DMS153 treated with DMSO at 0.1 percent for 48 hours (cell line): Measurements from ENCODE around the gene RSPH1.
A peak's percentile ranks its signal among the peaks of the same experiment; 100 is the strongest.

Source experiments
- DNase-seq: peaks from one replicate; lab custom pipeline; 2025; ENCODE audit not compliant: unreplicated experiment; lab: John Stamatoyannopoulos, UW

Gene RSPH1

DNA sequence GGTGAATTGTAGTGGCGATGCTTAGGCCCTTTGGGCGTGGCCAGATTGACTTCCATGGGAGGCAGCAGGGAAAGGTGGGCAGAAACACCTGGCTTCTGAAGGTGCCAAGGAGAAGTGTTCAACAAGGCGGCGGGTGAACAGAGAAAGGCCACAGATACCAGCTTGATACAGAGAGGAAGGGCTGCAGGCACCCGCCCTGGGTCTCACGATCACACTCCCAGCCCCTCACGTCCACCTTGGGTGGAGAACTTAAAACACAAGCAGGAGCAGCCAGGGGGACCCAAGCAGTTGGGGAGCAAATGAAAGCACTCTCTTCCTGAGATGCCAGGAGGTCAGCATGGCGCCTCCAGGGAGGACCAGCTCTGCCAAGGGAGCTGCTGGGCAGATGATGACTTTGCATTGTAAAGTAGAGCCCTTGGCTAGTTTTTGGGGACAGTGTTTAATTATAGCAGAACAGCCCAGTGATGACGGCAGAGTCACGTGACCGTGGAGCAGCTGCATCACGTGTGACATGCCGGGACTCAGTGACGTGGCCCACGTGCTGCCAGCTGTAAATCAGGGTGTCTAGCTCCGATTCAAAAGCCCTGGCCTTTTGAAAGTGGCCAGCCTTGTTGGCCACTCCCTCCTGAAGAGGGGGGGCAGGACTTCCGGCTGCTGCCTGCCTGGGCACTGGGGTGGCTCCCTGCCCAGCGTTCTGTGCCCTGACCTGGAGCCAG lies 36.6 kb upstream of the RSPH1 start:
- peak; percentile 28 for DNase-seq

DNA sequence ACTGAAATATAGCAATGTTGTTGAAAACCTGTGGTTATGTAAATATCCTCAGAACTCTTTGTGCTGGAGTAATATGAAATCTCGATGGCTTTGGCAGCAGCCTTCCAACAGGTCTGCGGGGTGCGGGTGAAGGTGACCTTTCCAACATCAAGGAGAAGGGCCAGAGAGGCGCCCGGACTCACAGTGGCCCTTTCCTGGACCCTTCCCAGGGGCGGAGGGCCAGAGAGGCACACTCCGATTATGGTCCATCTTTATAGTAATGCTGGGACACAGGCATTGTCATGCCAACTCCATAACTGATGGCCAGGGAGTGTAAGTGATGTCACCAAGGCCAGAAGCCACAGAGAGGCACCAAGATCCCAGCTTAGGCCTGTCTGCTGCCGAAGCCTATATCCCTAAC lies 35.7 kb upstream of the RSPH1 start:
- no peak for DNase-seq

DNA sequence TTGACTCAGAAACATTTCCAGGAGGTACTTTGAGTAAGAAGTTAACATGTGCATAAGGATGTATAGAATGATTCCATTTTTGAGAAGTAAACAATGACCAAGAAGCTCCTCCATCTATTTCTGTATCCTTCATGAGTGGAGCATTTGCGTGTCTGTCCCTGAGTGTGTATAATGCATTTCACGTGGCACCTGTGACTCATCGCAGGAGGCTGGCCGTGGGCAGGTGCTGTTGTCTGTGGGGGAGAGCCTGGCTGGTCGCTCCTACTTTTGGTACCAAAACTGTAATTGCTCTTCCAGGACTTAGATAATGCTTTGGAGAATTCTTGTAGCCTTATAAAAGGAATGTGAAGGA lies 34.1 kb upstream of the RSPH1 start:
- DNase-seq, result no peak

DNA sequence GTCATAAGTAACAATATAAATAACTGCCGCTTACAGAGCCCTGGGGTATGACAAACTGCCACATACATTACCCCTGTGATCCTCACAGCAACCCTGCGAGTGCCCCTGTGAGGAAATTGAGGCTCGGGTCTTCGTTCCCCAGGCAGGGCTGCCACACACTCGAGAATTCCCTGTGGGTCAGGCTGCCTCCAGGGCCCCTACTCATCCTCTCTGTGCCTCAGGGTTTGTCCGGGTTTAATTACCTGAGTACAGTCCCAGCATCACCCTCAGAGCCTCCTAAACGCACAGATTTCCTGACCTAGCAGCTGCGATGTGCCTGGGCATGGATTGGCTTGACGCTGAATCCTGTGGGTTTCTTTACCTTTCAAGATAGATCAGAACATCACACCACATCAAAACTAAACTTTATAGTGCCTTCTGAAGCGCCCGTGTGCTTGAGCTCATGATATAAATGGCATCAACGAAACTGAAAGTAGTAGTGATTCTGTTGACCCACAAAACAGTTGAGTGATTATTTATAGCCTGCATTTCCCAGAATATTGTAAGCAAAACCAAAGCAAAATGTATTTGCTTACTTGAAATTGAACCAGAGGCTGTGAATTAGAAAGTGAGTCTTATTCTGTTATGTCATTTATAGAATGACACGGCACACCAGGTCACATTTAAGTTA lies 31.6 kb upstream of the RSPH1 start:
- no peak for DNase-seq

DNA sequence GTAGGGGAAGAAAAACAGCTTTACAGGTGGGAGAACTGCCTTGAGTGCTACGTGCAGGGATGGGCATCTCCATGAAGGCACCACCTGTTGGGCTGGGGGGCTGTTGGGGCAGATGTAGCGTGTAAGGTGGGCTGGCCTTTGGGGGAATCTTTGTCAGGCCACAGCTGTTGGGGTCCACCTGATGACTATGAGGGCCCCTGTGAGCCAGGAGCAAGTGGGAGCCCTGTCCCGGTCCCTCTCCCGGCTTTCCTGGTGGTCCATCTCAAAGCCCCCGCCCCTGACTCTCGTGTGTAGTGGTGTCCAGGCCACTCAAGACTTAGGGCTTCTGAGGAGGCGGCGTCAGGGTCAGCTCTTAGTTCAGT lies 31.1 kb upstream of the RSPH1 start:
- no peak for DNase-seq

DNA sequence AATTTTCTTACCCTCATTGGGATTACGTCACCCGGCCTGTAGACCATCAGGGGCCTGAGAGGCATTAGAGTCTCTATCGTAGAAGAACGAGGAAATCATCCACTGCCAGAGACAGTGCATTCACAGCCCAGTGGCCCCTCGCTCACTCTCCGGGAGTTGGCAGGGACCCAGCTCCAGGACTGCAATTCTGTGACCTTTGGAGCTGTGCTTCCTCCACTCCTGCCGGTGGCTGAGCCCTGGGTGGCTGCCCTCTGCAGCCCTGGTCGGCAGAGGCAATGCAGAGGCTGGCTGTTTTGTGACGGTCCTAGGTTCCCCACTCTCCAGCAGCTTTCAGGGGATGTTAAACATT lies 30.3 kb upstream of the RSPH1 start:
- peak; percentile 39 for DNase-seq

DNA sequence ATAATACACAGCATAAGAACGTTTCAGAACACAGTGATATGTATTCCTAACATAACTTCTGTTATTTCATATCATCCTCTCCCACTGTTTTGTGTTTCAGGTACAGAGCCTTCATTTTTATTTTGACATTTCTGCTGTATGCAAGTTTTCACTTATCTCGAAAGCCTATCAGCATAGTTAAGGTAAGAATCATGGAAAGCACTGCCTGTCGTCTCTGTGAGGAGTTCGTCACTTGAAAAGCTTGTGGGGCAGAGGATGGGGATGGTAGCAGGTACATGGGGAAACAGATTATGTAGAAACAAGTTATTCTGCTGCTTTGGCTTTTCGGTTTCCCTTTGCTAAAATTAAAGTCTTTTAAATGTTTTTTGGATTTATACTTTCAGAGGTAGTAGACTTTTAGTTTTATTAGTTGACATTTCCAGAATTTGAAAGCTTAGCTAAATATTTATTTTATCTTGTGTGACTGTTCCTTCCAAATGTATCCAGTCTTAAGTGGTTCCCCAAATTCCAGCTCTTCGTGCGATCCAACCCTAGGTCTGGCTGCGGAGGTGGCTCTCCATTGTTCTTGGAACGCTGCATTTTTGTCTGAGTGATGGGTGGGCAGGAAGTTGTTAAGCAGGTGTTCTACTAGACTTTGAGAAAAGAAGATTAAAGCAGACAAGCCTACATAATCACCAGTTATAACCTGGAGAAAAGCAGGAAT lies 29.8 kb upstream of the RSPH1 start:
- DNase-seq, result no peak

DNA sequence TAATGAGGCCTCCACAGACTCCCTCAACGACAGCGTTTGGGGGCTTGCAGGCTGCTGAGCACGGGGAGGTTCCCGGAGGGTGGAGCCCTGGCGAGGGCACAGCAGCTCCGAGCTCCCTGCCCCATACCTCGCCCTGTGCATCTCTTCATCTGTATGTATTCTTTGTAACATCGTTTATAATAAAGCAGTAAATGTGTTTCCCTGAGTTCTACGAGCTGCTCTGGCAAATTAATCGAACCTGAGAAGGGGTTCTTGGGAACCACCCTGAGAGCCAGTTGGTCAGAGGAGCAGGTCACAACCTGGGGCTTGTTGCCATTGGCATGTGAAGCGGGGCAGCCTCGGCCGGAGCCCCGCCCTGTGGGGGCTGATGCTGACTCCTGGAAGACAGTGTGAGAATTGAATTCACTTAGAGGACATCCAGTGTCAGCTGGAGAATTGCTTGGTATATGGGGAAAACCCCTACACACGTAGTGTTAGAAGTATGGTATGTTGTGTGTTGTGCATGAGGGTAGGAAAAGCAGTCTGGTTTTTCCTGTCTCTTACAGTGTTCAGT lies 29.1 kb upstream of the RSPH1 start:
- peak; percentile 80 for DNase-seq

DNA sequence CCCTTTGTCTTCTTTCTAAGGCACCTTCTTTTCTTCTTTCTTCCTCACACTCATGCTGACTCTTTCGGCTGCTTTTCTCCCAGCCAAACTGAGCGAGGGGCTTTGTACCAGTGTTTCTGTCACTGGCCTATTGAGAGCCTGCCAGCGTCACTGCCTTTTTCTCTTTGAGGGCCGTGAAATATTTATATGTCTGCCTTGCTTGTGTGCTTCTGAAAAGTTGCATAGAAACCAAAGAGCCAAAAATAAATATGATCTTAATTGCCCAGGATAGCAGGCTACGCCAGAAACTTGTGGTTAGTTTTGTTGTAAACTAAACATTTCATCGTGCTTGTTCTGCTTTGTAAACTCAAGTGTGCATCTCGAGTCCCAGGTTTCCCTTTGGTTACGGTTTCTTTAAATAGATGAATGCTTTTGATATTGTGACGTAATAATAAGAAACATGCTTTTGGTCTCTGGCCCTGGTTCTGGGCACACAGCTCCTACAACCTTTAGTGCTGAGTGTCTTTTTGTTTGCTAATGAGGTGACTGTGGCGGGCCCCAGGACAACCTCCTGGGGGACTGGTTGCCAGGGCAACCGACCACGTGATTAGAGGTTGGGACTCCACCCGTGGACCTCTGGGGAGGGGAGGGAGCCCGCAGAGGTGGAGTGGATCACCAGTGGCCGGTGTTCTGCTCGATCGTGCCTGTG lies 28.5 kb upstream of the RSPH1 start:
- peak; percentile 88 for DNase-seq

DNA sequence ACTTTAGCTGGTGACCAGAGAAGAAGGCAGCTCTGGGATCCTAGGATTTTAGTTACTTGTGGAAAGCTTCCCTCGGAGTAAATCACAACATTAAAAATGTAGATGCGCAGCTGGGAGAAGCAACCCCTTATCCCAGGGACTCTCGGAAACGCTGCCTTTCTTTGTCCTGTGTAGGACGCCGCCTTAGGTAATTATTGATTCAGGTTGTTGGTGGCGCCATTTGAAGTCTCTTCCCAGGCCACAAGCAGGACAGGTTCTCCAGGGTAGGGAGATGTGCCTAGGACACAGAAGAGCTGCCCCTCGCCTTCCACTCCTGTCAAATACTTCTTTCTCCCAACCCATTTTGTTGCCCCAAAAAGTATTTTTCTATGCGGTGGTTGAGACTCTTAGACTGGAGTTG lies 27.9 kb upstream of the RSPH1 start:
- DNase-seq, result peak; percentile 53

DNA sequence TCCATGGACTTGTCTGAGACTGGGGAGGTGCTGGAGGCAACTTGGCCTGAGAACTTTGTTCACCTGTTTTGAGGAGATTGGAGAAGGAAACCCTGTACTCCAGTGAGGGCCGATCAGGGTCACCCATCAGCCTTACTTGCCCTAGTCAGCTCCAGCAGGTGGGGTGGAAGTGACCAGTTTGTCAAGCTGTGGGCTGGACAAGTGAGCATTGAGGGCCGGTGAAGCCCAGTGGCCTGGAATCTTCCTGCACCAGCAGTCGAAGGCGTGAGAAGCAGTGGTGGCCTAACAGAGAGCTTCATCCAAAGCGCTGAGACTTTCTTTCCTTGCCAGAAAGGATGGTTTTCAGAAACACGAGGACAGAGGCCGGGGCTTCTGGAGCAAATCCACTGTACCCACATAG lies 27.2 kb upstream of the RSPH1 start:
- no peak for DNase-seq

DNA sequence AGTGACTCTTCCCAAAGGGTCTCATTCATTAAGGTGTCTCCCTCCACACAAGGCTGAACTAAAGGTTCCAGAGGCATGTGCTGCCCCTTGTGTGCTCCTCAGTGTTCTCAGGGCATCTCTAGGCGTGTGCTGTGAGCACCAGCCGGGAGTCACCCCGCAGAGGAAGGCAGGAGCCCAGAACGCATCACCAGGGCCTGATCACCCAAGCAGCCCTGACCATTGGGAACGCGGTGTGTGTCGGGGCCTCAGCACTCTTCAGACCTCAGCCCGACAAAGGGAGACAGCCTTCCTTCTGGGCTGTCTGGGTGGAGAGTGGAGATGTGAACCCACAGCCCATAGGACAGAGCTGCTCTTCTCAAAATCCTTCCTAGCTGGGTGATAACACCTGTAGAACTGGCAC lies 26.7 kb upstream of the RSPH1 start:
- DNase-seq, result no peak

DNA sequence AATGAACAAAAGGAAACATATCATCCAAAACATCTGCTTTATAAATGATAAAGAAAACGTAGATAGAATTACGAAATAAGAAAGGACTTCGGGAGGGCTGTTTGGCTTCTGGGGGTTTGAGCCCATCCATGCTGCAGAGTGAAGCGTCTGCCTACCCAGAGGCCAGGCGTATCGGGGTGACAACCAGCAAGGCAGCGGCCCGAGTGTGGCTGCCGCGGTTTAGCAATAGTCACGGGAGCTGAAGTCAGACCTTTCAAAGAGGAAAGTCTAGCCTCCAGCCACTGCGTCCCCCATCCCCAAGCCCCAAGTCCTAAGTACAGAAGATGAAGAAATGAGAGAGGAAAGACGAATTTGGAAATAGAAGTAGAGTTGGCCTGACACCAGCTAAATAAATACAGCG lies 26.2 kb upstream of the RSPH1 start:
- no peak for DNase-seq

DNA sequence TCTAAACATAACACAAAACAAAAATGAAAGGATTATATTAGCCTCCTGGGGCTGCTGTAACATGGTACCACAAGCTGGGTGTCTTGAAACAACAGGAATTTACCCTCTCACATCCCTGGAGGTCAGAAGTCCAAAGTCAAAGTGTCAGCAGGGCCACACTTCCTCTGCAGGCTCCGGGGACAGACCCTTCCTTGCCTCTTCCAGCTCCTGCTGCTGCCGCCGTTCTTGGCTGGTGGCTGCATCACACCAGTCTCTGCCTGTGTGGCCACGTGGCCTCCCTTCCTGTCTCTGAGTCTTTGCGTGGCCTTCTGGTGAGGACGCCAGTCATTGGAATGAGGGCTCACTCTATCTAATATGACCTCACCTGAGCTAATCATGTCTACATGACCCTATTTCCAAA lies 25.8 kb upstream of the RSPH1 start:
- DNase-seq, result no peak

DNA sequence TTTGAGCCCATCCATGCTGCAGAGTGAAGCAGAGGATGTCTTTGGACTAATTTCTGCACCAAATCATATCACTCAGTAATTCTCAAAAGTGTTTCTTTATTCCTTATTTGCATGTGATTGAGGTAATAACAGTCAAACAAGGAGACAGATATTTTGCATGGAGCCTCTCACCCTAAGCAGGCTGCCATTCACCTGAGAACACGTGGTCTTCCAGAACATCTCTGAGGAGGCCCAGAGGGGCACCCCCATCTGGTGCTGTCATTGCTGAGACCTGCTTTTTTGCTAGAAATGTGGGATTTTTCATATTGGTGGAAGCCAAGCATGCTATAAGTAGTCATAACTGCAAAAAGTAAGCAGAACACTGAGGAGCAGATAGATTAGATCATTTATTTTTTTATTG lies 25.4 kb upstream of the RSPH1 start:
- no peak for DNase-seq

DNA sequence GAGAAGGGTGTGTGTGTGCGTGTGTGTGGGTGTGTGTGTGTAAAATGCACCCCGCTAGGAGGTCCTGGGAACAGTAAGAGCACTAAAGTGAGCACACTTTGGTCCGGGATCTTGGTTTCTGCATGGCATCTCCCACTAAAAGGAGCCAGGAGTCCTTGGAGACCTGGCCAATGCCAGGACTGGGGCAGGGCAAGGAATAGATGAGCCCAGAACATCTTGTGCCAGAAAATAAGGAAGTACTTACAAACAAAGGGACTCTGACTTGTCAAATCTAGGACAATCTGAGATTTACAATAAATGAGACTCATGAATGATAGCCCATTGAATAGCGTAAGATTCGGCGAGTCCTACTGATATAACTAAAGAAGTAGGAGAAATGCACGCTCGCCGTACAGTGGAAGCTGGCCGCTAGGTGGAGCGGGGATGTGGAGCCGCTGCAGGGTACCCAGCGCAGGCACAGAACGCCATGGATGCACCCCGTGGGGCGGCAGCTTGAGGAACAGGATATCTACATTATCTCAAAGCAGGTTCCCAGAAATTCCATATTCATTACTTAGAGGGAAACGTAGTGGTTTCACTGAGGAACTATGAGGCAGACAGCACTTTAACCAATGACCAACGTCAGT lies 24.7 kb upstream of the RSPH1 start:
- DNase-seq, result no peak

DNA sequence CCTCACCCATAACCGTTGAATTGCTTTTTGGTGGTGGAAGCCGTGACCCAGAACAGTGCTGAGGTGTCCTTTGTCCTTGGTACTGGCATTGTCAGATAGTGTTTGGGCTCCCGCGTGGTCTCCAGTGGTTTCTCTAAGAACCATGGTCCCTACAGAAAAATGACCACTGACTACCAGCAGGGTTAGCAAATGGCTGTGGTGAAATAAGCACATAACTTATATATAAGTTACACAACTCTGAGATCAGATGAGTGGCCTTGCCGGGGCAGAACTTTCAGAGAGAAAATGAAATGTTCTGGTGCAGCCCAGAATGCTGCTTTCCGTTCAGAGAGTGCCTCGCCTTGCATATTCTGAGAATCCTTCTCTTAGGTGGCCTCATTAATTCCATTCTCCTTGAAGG lies 22.6 kb upstream of the RSPH1 start:
- no peak for DNase-seq

DNA sequence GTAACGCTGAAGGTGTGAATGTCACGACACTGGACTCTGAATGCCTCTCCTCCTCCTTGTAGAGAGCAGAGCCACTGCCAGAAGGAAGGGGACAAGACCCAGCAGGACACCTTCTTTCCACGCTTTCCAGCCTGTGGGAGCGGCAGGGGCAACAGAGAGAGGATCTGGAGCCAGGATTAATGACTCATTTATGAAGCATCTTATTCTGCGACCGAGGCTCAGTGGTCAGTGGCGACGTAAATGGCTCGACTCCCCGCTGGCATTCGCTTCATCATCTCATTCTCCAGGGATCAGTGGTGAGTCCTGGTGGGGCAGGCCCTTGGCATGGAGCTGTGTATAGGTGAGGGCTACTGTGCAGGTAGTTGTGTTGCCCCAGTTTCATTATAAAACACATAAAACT lies 22.2 kb upstream of the RSPH1 start:
- DNase-seq, result no peak

DNA sequence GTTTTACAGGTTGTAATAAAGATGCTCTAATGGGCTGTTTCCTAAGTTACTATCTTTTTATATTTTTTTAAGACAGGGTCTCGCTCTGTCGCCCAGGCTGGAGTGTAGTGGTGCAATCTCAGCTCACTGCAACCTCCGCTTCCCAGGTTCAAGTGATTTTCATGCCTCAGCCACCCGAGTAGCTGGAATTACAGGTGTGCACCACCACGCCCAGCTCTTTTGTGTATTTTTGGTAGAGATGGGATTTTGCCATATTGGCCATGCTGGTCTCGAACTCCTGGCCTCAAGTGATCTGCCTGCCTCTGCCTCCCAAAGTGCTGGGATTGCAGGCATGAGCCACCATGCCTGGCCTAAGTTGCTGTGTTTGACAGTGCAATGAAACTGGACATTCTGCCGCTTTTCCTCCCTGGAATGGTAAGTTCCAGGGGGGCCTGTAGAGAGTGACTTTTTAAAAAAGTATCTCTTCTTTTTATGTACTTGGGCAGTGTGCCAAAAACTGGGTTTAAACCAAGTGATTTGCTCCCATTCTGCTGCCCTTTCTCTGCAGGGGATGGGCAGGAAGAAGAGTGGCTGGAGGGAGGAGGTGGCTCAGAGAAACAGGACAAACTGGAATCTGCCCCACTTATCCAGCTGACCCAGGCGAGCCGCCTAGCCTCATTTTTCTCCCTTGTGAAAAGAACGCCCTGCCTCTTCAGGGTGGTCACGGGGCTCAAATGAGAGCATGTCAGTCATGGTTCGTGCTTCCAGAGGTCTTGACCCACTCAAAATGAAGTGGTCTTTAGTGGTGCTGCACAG lies 19.9 kb upstream of the RSPH1 start:
- DNase-seq, result peak; percentile 52

DNA sequence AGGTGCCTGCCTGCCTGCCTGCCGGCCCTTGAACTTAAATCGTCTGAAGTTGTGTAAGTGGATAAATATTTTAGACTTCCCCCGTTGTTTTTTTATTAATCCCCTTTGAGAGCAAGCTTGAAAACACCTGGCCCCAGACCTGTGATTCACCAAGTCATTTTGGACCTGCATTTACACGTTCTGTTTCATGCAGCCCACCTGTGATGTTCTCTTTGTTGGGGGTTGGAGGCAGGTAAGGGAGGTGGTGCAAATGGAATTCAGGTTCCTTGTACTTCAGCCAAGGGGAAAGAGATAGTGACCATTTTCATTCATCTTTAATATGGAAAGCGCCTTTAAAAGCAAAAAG lies 18.8 kb upstream of the RSPH1 start:
- DNase-seq, result no peak
